ENCODE measurements around the gene OCA2.

The OCA2 gene

GRCh38 chr15:27764339-27764738 is 334.8 kb downstream of the OCA2 start:
- TF ChIP-seq REST (IDR thresholded peaks at IDR 0.05; ENCODE audit: low read depth) (no peak), ZBTB7A (IDR thresholded peaks at IDR 0.05; ENCODE audit: low read depth) (no peak), TEAD4 (IDR thresholded peaks at IDR 0.05) (no peak), RAD21 (IDR thresholded peaks at IDR 0.05; ENCODE audit: low read depth) (no peak), YY1 (IDR thresholded peaks at IDR 0.05; ENCODE audit: low read depth) (no peak), CREB1 (IDR thresholded peaks at IDR 0.05; ENCODE audit: low read depth) (no peak), USF1 (IDR thresholded peaks at IDR 0.05) (no peak), FOXM1 (IDR thresholded peaks at IDR 0.05; ENCODE audit: borderline replicate concordance, low read depth) (no peak)

- TF ChIP-seq EP300 (IDR thresholded peaks at IDR 0.05; ENCODE audit: borderline replicate concordance) (no peak), MAX (IDR thresholded peaks at IDR 0.05) (no peak), ZBTB7A (IDR thresholded peaks at IDR 0.05; ENCODE audit: low read depth) (no peak)
These were observed 335.6 kb downstream of the OCA2 start for GRCh38 chr15:27763514-27763913.

GRCh38 chr15:27762471-27762870 is 336.6 kb downstream of the OCA2 start:
- TF ChIP-seq REST (IDR thresholded peaks at IDR 0.05; ENCODE audit: low read depth) (no peak), RAD21 (IDR thresholded peaks at IDR 0.05; ENCODE audit: low read depth) (no peak), TAF1 (IDR thresholded peaks at IDR 0.05; ENCODE audit: low read depth) (no peak), TCF12 (IDR thresholded peaks at IDR 0.05; ENCODE audit: low read depth) (no peak), EGR1 (IDR thresholded peaks at IDR 0.05) (no peak), NFIC (IDR thresholded peaks at IDR 0.05) (no peak), MAX (IDR thresholded peaks at IDR 0.05) (no peak), CEBPB (IDR thresholded peaks at IDR 0.05) (no peak), EP300 (IDR thresholded peaks at IDR 0.05; ENCODE audit: borderline replicate concordance) (no peak), TEAD4 (IDR thresholded peaks at IDR 0.05) (no peak), USF1 (IDR thresholded peaks at IDR 0.05) (no peak), ZBTB7A (IDR thresholded peaks at IDR 0.05; ENCODE audit: low read depth) (no peak), CREB1 (IDR thresholded peaks at IDR 0.05; ENCODE audit: low read depth) (no peak), FOXM1 (IDR thresholded peaks at IDR 0.05; ENCODE audit: borderline replicate concordance, low read depth) (no peak), YY1 (IDR thresholded peaks at IDR 0.05; ENCODE audit: low read depth) (no peak)

- TF ChIP-seq EP300 (IDR thresholded peaks at IDR 0.05; ENCODE audit: borderline replicate concordance) (no peak), ZBTB7A (IDR thresholded peaks at IDR 0.05; ENCODE audit: low read depth) (no peak), YY1 (IDR thresholded peaks at IDR 0.05; ENCODE audit: low read depth) (no peak), TEAD4 (IDR thresholded peaks at IDR 0.05) (no peak), REST (IDR thresholded peaks at IDR 0.05; ENCODE audit: low read depth) (no peak), CREB1 (IDR thresholded peaks at IDR 0.05; ENCODE audit: low read depth) (no peak), EGR1 (IDR thresholded peaks at IDR 0.05) (no peak), TAF1 (IDR thresholded peaks at IDR 0.05; ENCODE audit: low read depth) (no peak), TCF12 (IDR thresholded peaks at IDR 0.05; ENCODE audit: low read depth) (no peak), CEBPB (IDR thresholded peaks at IDR 0.05) (no peak), USF1 (IDR thresholded peaks at IDR 0.05) (no peak), MAX (IDR thresholded peaks at IDR 0.05) (no peak), NFIC (IDR thresholded peaks at IDR 0.05) (no peak), RAD21 (IDR thresholded peaks at IDR 0.05; ENCODE audit: low read depth) (no peak), FOXM1 (IDR thresholded peaks at IDR 0.05; ENCODE audit: borderline replicate concordance, low read depth) (no peak)
These were observed 342.1 kb downstream of the OCA2 start for GRCh38 chr15:27757052-27757451.
